A673 (cell line): ENCODE measurements around the gene KRTAP5-3. TPM values are rescaled to one million over a fixed set of nuclear protein-coding genes. Genes with fewer than 3 reads are reported as not detected.
A peak's percentile ranks its signal among the peaks of the same experiment; 100 is the strongest.
"Not testable (repeated sequence)": the region's sequence is repeated elsewhere in the genome, so short reads cannot be mapped to it uniquely, and the experiment has no call there.

Experiments
- BruUV-seq: library from RNA; stranded (reverse); fragments of 400-500 nt; replicated peaks from 2 replicates; lab custom pipeline; 2021; lab: Mats Ljungman, UMichigan
- CTCF ChIA-PET: fragments of 300-600 bp; sonication (Branson Sonifier 250); formaldehyde crosslinking; loops from one replicate; lab custom pipeline; 2022; ENCODE audit warnings: antibody characterized with exemption; lab: Charles Lee
- POLR2A ChIA-PET: fragments of 300-600 bp; sonication (Branson Sonifier 250); formaldehyde crosslinking; loops from one replicate; lab custom pipeline; 2022; ENCODE audit warnings: antibody characterized with exemption; ENCODE audit not compliant: low non-redundant PET; lab: Charles Lee
- DNase-seq: peaks from one replicate; pipeline ENCODE4 v3.0.0-alpha.2; 2015; ENCODE audit warnings: low spot score
- H3K27ac ChIP-seq: fragments of 200-600 bp; sonication (generic); 2 replicates; pipeline ENCODE4 v1.5.1; 2016; ENCODE audit warnings: mixed run types, low read depth, mild to moderate bottlenecking, mixed read lengths, antibody characterized with exemption, low read length; ENCODE audit not compliant: poor library complexity, severe bottlenecking
- H3K27me3 ChIP-seq: fragments of 200-600 bp; sonication (generic); replicated peaks from 2 replicates; pipeline ENCODE4 v1.6.1; 2017; ENCODE audit warnings: mixed run types, low read depth, mild to moderate bottlenecking, mixed read lengths, antibody characterized with exemption, low read length; ENCODE audit not compliant: insufficient read depth, poor library complexity
- H3K36me3 ChIP-seq: fragments of 200-600 bp; sonication (generic); 2 replicates; pipeline ENCODE4 v1.6.1; 2016; ENCODE audit warnings: mixed run types, mild to moderate bottlenecking, mixed read lengths, antibody characterized with exemption, low read length; ENCODE audit not compliant: insufficient read depth, poor library complexity, severe bottlenecking
- H3K4me1 ChIP-seq: fragments of 200-600 bp; sonication (generic); 2 replicates; pipeline ENCODE4 v1.6.1; 2017; ENCODE audit warnings: mixed run types, mild to moderate bottlenecking, mixed read lengths, antibody characterized with exemption, low read length; ENCODE audit not compliant: insufficient read depth, poor library complexity, severe bottlenecking
- H3K4me3 ChIP-seq: fragments of 200-600 bp; sonication (generic); 2 replicates; pipeline ENCODE4 v1.5.1; 2016; ENCODE audit warnings: low read depth, mixed run types, mild to moderate bottlenecking, mixed read lengths, low read length; ENCODE audit not compliant: poor library complexity, severe bottlenecking
- H3K9me3 ChIP-seq: fragments of 200-600 bp; sonication (generic); 2 replicates; pipeline ENCODE4 v1.6.1; 2016; ENCODE audit warnings: mixed run types, low read depth, mild to moderate bottlenecking, mixed read lengths, antibody characterized with exemption, low read length; ENCODE audit not compliant: poor library complexity, severe bottlenecking
- CTCF ChIP-seq: fragments of 300-800, 200-600 bp; sonication (generic); conservative IDR thresholded peaks from 2 replicates; pipeline ENCODE4 v1.5.1; 2017; ENCODE audit warnings: low read depth, mild to moderate bottlenecking, antibody characterized with exemption, low read length, moderate library complexity, mixed read lengths
- EZH2 ChIP-seq: fragments of 200-600 bp; sonication (generic); IDR thresholded peaks from 2 replicates; pipeline ENCODE4 v1.6.1; 2017; ENCODE audit warnings: borderline replicate concordance, low read depth, mild to moderate bottlenecking, mixed read lengths, antibody characterized with exemption, low read length; ENCODE audit not compliant: poor library complexity, severe bottlenecking
- intact Hi-C: fragments of 100-400 bp; cut with micrococcal nuclease; formaldehyde crosslinking; loops from one replicate; pipeline ENCODE4 v1.10.0; 2022; ENCODE audit not compliant: unreplicated experiment
- total RNA-seq: library from RNA; stranded (reverse); gene quantifications from 2 replicates; pipeline ENCODE4 v1.2.3, GENCODE V29; 2021

The KRTAP5-3 gene
- total RNA-seq, 1 experiment from 2014 or later, result not detected

GRCh38 chr11:1597331-1597993 is 10.8 kb downstream of the KRTAP5-3 start:
- no TSS peak for BruUV-seq
- intact Hi-C loops, result no loop called here
- ChIA-PET POLR2A (no interaction called here), CTCF (no interaction called here)
- Histone ChIP-seq H3K27ac (no peak overlapping the region), H3K4me1 (no peaks in the 10 kb centered on the region), H3K9me3 (no peaks in the 10 kb centered on the region), H3K36me3 (no peaks in the 10 kb centered on the region), H3K4me3 (no peak overlapping the region), H3K27me3 (peaks cover 11% of the 10 kb centered on the region)
- no peak for TF ChIP-seq EZH2
- no peak for TF ChIP-seq CTCF
- no peak for DNase-seq

GRCh38 chr11:1596576-1597121 is 11.6 kb downstream of the KRTAP5-3 start:
- CTCF ChIA-PET, H3K4me3 ChIP-seq, H3K27me3 ChIP-seq, H3K27ac ChIP-seq, BruUV-seq, H3K36me3 ChIP-seq, H3K9me3 ChIP-seq, POLR2A ChIA-PET, intact Hi-C loops, H3K4me1 ChIP-seq, DNase-seq: not testable (repeated sequence)

GRCh38 chr11:1595994-1596575 is 12.2 kb downstream of the KRTAP5-3 start:
- BruUV-seq, H3K27me3 ChIP-seq, H3K27ac ChIP-seq, POLR2A ChIA-PET, H3K36me3 ChIP-seq, intact Hi-C loops, H3K9me3 ChIP-seq, H3K4me3 ChIP-seq, H3K4me1 ChIP-seq: not testable (repeated sequence)
- CTCF ChIA-PET, result interaction anchor here (0.9 to 1.0 kb wide), 2 partner anchors 21 to 57 kb away, joined by 4 to 12 read pairs; no protein-coding TSS in a partner anchor
- DNase-seq, result peak; percentile 21

GRCh38 chr11:1592628-1593027 is 15.6 kb downstream of the KRTAP5-3 start:
- H3K27me3 ChIP-seq, result no peaks in the 10 kb centered on the region
- no peak overlapping the region for H3K27ac ChIP-seq
- DNase-seq, result no peak
- CTCF ChIA-PET, result no interaction called here
- H3K36me3 ChIP-seq, result no peaks in the 10 kb centered on the region
- H3K4me3 ChIP-seq, result no peak overlapping the region
- H3K9me3 ChIP-seq, result no peaks in the 10 kb centered on the region
- intact Hi-C loops, result no loop called here
- POLR2A ChIA-PET, result no interaction called here
- no peak for TF ChIP-seq EZH2
- no peak for TF ChIP-seq CTCF
- BruUV-seq, result no TSS peak
- H3K4me1 ChIP-seq, result no peaks in the 10 kb centered on the region
